ENCODE data around the gene FAM83C.

FAM83C gene

DNA sequence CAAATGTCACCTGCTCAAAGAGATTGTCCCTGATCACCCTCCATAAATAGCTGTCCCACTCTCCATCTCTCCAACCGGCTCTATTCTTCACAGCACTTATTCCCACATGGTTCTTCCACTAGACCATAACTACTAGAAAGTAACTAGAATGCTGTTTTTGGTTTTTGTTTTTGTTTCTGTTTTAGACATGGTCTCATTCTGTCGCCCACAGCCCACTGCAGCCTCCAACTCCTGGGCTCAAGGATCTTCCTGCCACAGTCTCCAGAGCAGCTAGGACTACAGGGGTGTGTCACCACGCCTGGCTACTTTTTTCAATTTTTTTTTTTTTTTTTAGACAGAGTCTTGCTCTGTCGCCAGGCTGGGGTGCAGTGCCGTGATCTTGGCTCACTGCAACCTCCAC, 53.5 kb downstream of the FAM83C start:
- H3K4me3 ChIP-seq (ENCODE audit: low read depth, low read length) = no peak overlapping the region
- TF ChIP-seq, protein P1, sequence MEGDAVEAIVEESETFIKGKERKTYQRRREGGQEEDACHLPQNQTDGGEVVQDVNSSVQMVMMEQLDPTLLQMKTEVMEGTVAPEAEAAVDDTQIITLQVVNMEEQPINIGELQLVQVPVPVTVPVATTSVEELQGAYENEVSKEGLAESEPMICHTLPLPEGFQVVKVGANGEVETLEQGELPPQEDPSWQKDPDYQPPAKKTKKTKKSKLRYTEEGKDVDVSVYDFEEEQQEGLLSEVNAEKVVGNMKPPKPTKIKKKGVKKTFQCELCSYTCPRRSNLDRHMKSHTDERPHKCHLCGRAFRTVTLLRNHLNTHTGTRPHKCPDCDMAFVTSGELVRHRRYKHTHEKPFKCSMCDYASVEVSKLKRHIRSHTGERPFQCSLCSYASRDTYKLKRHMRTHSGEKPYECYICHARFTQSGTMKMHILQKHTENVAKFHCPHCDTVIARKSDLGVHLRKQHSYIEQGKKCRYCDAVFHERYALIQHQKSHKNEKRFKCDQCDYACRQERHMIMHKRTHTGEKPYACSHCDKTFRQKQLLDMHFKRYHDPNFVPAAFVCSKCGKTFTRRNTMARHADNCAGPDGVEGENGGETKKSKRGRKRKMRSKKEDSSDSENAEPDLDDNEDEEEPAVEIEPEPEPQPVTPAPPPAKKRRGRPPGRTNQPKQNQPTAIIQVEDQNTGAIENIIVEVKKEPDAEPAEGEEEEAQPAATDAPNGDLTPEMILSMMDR (IDR thresholded peaks at IDR 0.05; ENCODE audit: control insufficient read depth, extremely low read depth, insufficient read depth) = no peak
- DNase-seq (ENCODE audit: low read depth) = no peak

DNA sequence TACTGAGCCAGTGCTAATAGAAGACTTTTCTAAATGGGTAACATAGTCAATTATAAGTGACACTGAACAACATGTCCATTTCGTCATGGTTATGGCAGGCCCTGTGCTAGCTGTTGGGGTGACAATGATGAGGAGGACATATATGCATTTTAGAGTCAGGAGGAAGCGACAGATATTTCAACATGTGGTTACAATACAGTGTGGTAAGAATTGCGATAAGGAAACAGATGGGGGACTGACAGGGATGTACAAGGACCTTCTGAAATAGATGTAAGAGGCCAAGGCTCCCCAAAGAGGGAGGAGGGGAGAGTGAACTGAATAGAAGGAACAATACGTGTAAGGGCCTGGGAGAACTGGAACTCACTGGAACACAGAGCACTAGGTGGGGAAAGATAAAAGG, 54.1 kb downstream of the FAM83C start:
- no peak overlapping the region for H3K4me3 ChIP-seq (ENCODE audit: low read depth, low read length)
- DNase-seq (ENCODE audit: low read depth) = no peak
- TF ChIP-seq, protein P1 (IDR thresholded peaks at IDR 0.05; ENCODE audit: control insufficient read depth, extremely low read depth, insufficient read depth) = no peak

DNA sequence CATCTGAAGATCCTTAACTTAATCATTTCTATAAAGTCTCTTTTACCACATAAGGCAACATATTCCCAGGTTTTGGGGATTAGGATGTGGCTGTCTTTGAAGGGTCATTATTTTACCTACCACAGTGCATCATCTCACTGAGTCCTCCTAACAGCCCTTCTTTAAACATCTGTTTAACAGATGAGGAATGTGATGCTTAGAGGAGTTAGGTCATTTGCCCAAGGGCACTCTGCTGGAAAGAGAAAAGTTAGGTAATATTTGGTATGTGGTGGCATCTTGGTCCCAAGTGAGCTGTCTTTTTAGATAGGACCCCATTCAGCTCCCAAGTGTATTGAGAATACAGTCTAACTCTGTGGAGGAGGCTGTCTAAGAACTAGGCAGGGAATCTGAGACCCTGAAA, 54.7 kb downstream of the FAM83C start:
- TF ChIP-seq, protein P1 (IDR thresholded peaks at IDR 0.05; ENCODE audit: control insufficient read depth, extremely low read depth, insufficient read depth) = no peak
- DNase-seq (ENCODE audit: low read depth) = no peak
- no peak overlapping the region for H3K4me3 ChIP-seq (ENCODE audit: low read depth, low read length)

DNA sequence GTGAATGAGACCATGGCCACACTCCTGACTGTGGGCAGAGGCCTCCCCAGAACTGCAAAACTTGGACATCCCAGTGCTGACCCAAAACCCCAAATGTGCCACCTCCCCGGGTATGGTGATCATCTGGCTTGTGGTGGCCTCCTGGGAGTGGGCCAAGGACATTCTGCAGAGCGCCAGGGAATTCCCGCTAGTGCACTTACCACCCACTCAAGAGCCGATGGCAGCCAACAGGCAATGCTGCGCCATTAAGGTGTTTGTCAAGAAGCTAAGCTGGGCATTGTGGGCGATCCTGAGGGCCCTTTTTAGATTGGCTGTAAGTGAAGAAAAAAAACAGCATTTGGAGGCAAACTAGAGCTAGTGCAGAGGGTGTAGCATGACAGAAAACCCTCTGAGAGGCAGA, 56.3 kb downstream of the FAM83C start:
- no peak for DNase-seq (ENCODE audit: low read depth)
- H3K4me3 ChIP-seq (ENCODE audit: low read depth, low read length) = no peak overlapping the region
- TF ChIP-seq, protein P1 (IDR thresholded peaks at IDR 0.05; ENCODE audit: control insufficient read depth, extremely low read depth, insufficient read depth) = no peak

Measured in LNCaP clone FGC (cell line).